HEK293 (cell line): ENCODE results near the gene F2.

Source experiments
- CTCF ChIA-PET: fragments of 350-600 bp; formaldehyde crosslinking; extraction: SDS; loops from one replicate; lab custom pipeline; 2021; ENCODE audit warnings: antibody characterized with exemption; lab: Yijun Ruan, JAX
- POLR2A ChIA-PET: fragments of 300-600 bp; formaldehyde crosslinking; extraction: SDS; loops from one replicate; lab custom pipeline; 2020; ENCODE audit warnings: antibody characterized with exemption, inconsistent platforms; lab: Yijun Ruan, JAX
- H3K27ac ChIP-seq: fragments of 200-500 bp; sonication (Bioruptor generic); 2 replicates; pipeline ENCODE4 v1.5.1; 2014; ENCODE audit warnings: low read depth, low read length, control low read depth, inconsistent platforms; ENCODE audit errors: extremely low read depth
- H3K36me3 ChIP-seq, 2 experiments: fragments of 200-500 bp in 1 of 2; sonication (Bioruptor generic) in 1 of 2; 1 replicate in 1 of 2; 2 replicates in 1 of 2; pipeline ENCODE4 v1.5.1; 2014 to 2017; ENCODE audit warnings: inconsistent platforms in 2 of 2, low read length in 2 of 2; ENCODE audit not compliant: control insufficient read depth in 2 of 2, insufficient read depth in 1 of 2
- H3K4me1 ChIP-seq: fragments of 200-500 bp; sonication (Bioruptor generic); 2 replicates; pipeline ENCODE4 v1.5.1; 2014; ENCODE audit warnings: mild to moderate bottlenecking, low read length, inconsistent platforms; ENCODE audit not compliant: control insufficient read depth, insufficient read depth
- H3K4me3 ChIP-seq: 2 replicates; pipeline ENCODE4 v1.5.1; 2011; ENCODE audit warnings: low read depth, mild to moderate bottlenecking, control low read depth, low read length, moderate library complexity
- H3K9me3 ChIP-seq: fragments of 200-500 bp; sonication (Bioruptor generic); 2 replicates; pipeline ENCODE4 v1.5.1; 2014; ENCODE audit warnings: low read depth, low read length, inconsistent platforms; ENCODE audit not compliant: control insufficient read depth, insufficient read depth
- BCL11B ChIP-seq: fragments of 450-650 bp; formaldehyde crosslinking; IDR thresholded peaks from 2 replicates; pipeline ENCODE4 v1.5.1; 2016; ENCODE audit warnings: low read depth, missing biosample characterization, missing genetic modification characterization
- KLF16 ChIP-seq: fragments of 450-650 bp; formaldehyde crosslinking; IDR thresholded peaks from 2 replicates; pipeline ENCODE4 v1.5.1; 2017; ENCODE audit warnings: missing biosample characterization, missing genetic modification characterization
- REPIN1 ChIP-seq: fragments of 450-650 bp; formaldehyde crosslinking; IDR thresholded peaks from 2 replicates; pipeline ENCODE4 v1.5.1; 2017; ENCODE audit warnings: missing biosample characterization, missing genetic modification characterization, low read depth
- SCRT1 ChIP-seq: fragments of 450-650 bp; formaldehyde crosslinking; IDR thresholded peaks from 2 replicates; pipeline ENCODE4 v1.5.1; 2016; ENCODE audit warnings: missing biosample characterization, missing genetic modification characterization, borderline replicate concordance
- TCF7L2 ChIP-seq: IDR thresholded peaks from 2 replicates; pipeline ENCODE4 v1.6.1; 2011; ENCODE audit warnings: low read depth, mild to moderate bottlenecking, inconsistent platforms, low read length, moderate library complexity, borderline replicate concordance
- ZBTB17 ChIP-seq: fragments of 450-650 bp; formaldehyde crosslinking; IDR thresholded peaks from 2 replicates; pipeline ENCODE4 v1.5.1; 2016; ENCODE audit warnings: missing biosample characterization, missing genetic modification characterization
- ZFP37 ChIP-seq: fragments of 450-650 bp; formaldehyde crosslinking; IDR thresholded peaks from 2 replicates; pipeline ENCODE4 v1.5.1; 2016; ENCODE audit warnings: missing biosample characterization, missing genetic modification characterization
- ZFP41 ChIP-seq: fragments of 450-650 bp; formaldehyde crosslinking; IDR thresholded peaks from 2 replicates; pipeline ENCODE4 v1.5.1; 2016; ENCODE audit warnings: missing biosample characterization, missing genetic modification characterization, borderline replicate concordance
- ZNF112 ChIP-seq: fragments of 450-650 bp; formaldehyde crosslinking; IDR thresholded peaks from 2 replicates; pipeline ENCODE4 v1.5.0; 2017; ENCODE audit warnings: missing biosample characterization, missing genetic modification characterization
- ZNF121 ChIP-seq: fragments of 450-650 bp; formaldehyde crosslinking; IDR thresholded peaks from 2 replicates; pipeline ENCODE4 v1.5.1; 2016; ENCODE audit warnings: missing biosample characterization, missing genetic modification characterization
- ZNF2 ChIP-seq: fragments of 450-650 bp; formaldehyde crosslinking; IDR thresholded peaks from 2 replicates; pipeline ENCODE4 v1.5.1; 2016; ENCODE audit warnings: missing biosample characterization, missing genetic modification characterization
- ZNF211 ChIP-seq: fragments of 450-650 bp; formaldehyde crosslinking; IDR thresholded peaks from 2 replicates; pipeline ENCODE4 v1.5.1; 2016; ENCODE audit warnings: low read depth, missing biosample characterization, missing genetic modification characterization
- ZNF223 ChIP-seq: fragments of 450-650 bp; formaldehyde crosslinking; IDR thresholded peaks from 2 replicates; pipeline ENCODE4 v1.5.1; 2016; ENCODE audit warnings: missing biosample characterization, missing genetic modification characterization
- ZNF292 ChIP-seq: fragments of 450-650 bp; formaldehyde crosslinking; IDR thresholded peaks from 2 replicates; pipeline ENCODE4 v1.5.1; 2016; ENCODE audit warnings: low read depth, missing biosample characterization, missing genetic modification characterization, borderline replicate concordance
- ZNF324 ChIP-seq: fragments of 450-650 bp; formaldehyde crosslinking; IDR thresholded peaks from 2 replicates; pipeline ENCODE4 v1.5.1; 2016; ENCODE audit warnings: missing biosample characterization, missing genetic modification characterization
- ZNF366 ChIP-seq: fragments of 450-650 bp; formaldehyde crosslinking; conservative IDR thresholded peaks from 2 replicates; pipeline ENCODE4 v1.5.1; 2016; ENCODE audit warnings: missing biosample characterization, missing genetic modification characterization
- ZNF394 ChIP-seq: fragments of 450-650 bp; formaldehyde crosslinking; IDR thresholded peaks from 2 replicates; pipeline ENCODE4 v1.5.1; 2016; ENCODE audit warnings: missing biosample characterization, missing genetic modification characterization, mild to moderate bottlenecking, moderate library complexity, borderline replicate concordance
- ZNF529 ChIP-seq: fragments of 450-650 bp; formaldehyde crosslinking; IDR thresholded peaks from 2 replicates; pipeline ENCODE4 v1.5.1; 2017; ENCODE audit warnings: missing genetic modification characterization, missing biosample characterization; ENCODE audit not compliant: insufficient replicate concordance
- ZNF555 ChIP-seq: fragments of 450-650 bp; formaldehyde crosslinking; conservative IDR thresholded peaks from 2 replicates; pipeline ENCODE4 v1.5.1; 2017; ENCODE audit warnings: missing biosample characterization, mild to moderate bottlenecking, missing genetic modification characterization, inconsistent platforms
- ZNF558 ChIP-seq: fragments of 450-650 bp; formaldehyde crosslinking; IDR thresholded peaks from 2 replicates; pipeline ENCODE4 v1.5.1; 2016; ENCODE audit warnings: missing biosample characterization, missing genetic modification characterization
- ZNF561 ChIP-seq: fragments of 450-650 bp; IDR thresholded peaks from 2 replicates; pipeline ENCODE4 v1.5.1; 2018; ENCODE audit warnings: missing biosample characterization, missing genetic modification characterization, borderline replicate concordance
- ZNF621 ChIP-seq: fragments of 450-650 bp; formaldehyde crosslinking; IDR thresholded peaks from 2 replicates; pipeline ENCODE4 v1.5.1; 2017; ENCODE audit warnings: missing biosample characterization, missing genetic modification characterization
- ZNF654 ChIP-seq: fragments of 450-650 bp; formaldehyde crosslinking; IDR thresholded peaks from 2 replicates; pipeline ENCODE4 v1.5.1; 2016; ENCODE audit warnings: low read depth, missing biosample characterization, missing genetic modification characterization
- ZNF707 ChIP-seq: fragments of 450-650 bp; formaldehyde crosslinking; IDR thresholded peaks from 2 replicates; pipeline ENCODE4 v1.5.1; 2016; ENCODE audit warnings: missing biosample characterization, missing genetic modification characterization
- ZNF843 ChIP-seq: fragments of 450-650 bp; formaldehyde crosslinking; IDR thresholded peaks from 2 replicates; pipeline ENCODE4 v1.5.1; 2016; ENCODE audit warnings: missing biosample characterization, missing genetic modification characterization
- TF ChIP-seq, protein P1 (sequence below): fragments of 450-650 bp; formaldehyde crosslinking; IDR thresholded peaks from 2 replicates; pipeline ENCODE4 v1.5.1; 2016; ENCODE audit warnings: missing biosample characterization, missing genetic modification characterization
- TF ChIP-seq, protein P2 (sequence below): fragments of 450-650 bp; formaldehyde crosslinking; IDR thresholded peaks from 2 replicates; pipeline ENCODE4 v1.5.1; 2016; ENCODE audit warnings: missing biosample characterization, missing genetic modification characterization
- TF ChIP-seq, protein P3 (sequence below): fragments of 450-650 bp; formaldehyde crosslinking; IDR thresholded peaks from 2 replicates; pipeline ENCODE4 v1.5.1; 2016; ENCODE audit warnings: missing biosample characterization, missing genetic modification characterization
- TF ChIP-seq, protein P4 (sequence below): fragments of 450-650 bp; formaldehyde crosslinking; IDR thresholded peaks from 2 replicates; pipeline ENCODE4 v1.5.1; 2016; ENCODE audit warnings: missing biosample characterization, missing genetic modification characterization

Gene F2

DNA sequence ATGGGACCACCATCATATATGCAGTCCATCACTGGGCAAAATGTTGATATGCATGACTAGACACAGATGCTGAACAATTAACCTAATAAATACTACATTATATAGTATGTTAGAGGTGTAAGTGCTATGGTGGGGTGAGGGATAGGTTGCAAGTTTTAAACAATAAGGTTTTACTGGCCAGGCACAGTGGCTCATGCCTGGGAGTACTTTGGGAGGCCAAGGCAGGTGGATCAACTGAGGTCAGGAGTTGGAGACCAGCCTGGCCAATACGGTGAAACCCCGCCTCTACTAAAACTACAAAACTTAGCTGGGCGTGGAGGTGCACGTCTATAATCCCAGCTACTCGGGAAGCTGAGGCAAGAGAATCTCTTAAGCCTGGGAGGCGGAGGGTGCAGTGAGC, 28.1 kb downstream of the F2 start:
- no peaks in the 10 kb centered on the region for H3K9me3 ChIP-seq
- POLR2A ChIA-PET: no interaction called here
- CTCF ChIA-PET: interaction anchor here (0.6 to 1.2 kb wide), 2 partner anchors 11 to 20 kb away, joined by 3 to 6 read pairs; no protein-coding TSS in a partner anchor
- H3K4me3 ChIP-seq: no peak overlapping the region
- peaks cover 20 to 91% of the 10 kb centered on the region in 2 experiments for H3K36me3 ChIP-seq
- H3K4me1 ChIP-seq: no peaks in the 10 kb centered on the region
- H3K27ac ChIP-seq: no peak overlapping the region
- TF ChIP-seq ZNF394 (tag by site-specific recombination) (no peak), BCL11B (tag by site-specific recombination) (no peak), REPIN1 (tag by site-specific recombination) (no peak), ZNF558 (tag by site-specific recombination) (no peak), ZNF707 (no peak), ZNF121 (tag by site-specific recombination) (no peak), ZNF292 (tag by site-specific recombination) (no peak), TCF7L2 (no peak), ZNF843 (tag by site-specific recombination) (no peak), ZBTB17 (tag by site-specific recombination) (no peak), ZFP37 (tag by site-specific recombination) (no peak), ZNF211 (tag by site-specific recombination) (no peak), ZNF366 (tag by site-specific recombination) (no peak), ZFP41 (tag by site-specific recombination) (no peak), KLF16 (tag by site-specific recombination) (no peak)
- TF ChIP-seq, protein P1, sequence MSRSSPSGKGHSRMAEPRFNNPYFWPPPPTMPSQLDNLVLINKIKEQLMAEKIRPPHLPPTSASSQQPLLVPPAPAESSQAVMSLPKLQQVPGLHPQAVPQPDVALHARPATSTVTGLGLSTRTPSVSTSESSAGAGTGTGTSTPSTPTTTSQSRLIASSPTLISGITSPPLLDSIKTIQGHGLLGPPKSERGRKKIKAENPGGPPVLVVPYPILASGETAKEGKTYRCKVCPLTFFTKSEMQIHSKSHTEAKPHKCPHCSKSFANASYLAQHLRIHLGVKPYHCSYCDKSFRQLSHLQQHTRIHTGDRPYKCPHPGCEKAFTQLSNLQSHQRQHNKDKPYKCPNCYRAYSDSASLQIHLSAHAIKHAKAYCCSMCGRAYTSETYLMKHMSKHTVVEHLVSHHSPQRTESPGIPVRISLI: no peak
- TF ChIP-seq, protein P2, sequence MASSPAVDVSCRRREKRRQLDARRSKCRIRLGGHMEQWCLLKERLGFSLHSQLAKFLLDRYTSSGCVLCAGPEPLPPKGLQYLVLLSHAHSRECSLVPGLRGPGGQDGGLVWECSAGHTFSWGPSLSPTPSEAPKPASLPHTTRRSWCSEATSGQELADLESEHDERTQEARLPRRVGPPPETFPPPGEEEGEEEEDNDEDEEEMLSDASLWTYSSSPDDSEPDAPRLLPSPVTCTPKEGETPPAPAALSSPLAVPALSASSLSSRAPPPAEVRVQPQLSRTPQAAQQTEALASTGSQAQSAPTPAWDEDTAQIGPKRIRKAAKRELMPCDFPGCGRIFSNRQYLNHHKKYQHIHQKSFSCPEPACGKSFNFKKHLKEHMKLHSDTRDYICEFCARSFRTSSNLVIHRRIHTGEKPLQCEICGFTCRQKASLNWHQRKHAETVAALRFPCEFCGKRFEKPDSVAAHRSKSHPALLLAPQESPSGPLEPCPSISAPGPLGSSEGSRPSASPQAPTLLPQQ (tag by site-specific recombination): no peak
- TF ChIP-seq, protein P3, sequence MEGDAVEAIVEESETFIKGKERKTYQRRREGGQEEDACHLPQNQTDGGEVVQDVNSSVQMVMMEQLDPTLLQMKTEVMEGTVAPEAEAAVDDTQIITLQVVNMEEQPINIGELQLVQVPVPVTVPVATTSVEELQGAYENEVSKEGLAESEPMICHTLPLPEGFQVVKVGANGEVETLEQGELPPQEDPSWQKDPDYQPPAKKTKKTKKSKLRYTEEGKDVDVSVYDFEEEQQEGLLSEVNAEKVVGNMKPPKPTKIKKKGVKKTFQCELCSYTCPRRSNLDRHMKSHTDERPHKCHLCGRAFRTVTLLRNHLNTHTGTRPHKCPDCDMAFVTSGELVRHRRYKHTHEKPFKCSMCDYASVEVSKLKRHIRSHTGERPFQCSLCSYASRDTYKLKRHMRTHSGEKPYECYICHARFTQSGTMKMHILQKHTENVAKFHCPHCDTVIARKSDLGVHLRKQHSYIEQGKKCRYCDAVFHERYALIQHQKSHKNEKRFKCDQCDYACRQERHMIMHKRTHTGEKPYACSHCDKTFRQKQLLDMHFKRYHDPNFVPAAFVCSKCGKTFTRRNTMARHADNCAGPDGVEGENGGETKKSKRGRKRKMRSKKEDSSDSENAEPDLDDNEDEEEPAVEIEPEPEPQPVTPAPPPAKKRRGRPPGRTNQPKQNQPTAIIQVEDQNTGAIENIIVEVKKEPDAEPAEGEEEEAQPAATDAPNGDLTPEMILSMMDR (tag by site-specific recombination): no peak
- TF ChIP-seq, protein P4, sequence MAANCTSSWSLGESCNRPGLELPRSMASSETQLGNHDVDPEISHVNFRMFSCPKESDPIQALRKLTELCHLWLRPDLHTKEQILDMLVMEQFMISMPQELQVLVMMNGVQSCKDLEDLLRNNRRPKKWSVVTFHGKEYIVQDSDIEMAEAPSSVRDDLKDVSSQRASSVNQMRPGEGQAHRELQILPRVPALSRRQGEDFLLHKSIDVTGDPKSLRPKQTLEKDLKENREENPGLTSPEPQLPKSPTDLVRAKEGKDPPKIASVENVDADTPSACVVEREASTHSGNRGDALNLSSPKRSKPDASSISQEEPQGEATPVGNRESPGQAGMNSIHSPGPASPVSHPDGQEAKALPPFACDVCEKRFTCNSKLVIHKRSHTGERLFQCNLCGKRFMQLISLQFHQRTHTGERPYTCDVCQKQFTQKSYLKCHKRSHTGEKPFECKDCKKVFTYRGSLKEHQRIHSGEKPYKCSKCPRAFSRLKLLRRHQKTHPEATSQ (tag by site-specific recombination): no peak

DNA sequence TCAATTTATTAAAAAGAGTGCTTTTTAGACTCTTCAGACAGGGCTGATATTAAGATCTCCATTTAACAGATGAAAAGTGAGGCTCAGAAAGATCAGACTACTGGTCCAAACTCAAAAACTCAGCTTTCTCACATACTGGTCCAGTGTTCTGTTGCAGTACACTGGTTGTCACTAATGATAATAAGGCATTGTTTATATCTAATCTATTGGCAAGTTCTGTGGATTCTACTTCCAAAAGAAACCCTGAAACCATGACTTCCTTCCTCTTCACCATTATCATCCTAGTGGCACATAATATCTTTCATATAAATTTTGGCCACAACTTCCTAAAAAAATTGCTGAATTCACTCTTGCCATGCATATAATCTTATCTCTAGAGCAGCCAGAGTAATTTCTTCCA, 36.9 kb downstream of the F2 start:
- Histone ChIP-seq H3K4me1 (no peaks in the 10 kb centered on the region), H3K4me3 (no peak overlapping the region), H3K36me3 (peaks cover 52 to 94% of the 10 kb centered on the region in 2 experiments), H3K27ac (no peak overlapping the region), H3K9me3 (no peaks in the 10 kb centered on the region)
- CTCF ChIA-PET: no interaction called here
- POLR2A ChIA-PET: no interaction called here
- TF ChIP-seq ZNF621 (tag by site-specific recombination) (no peak), ZNF555 (tag by site-specific recombination) (no peak), ZNF561 (tag by site-specific recombination) (no peak), ZNF654 (tag by site-specific recombination) (no peak), SCRT1 (tag by site-specific recombination) (no peak), ZNF2 (tag by site-specific recombination) (no peak), ZNF529 (tag by site-specific recombination) (no peak), ZNF223 (tag by site-specific recombination) (no peak), ZNF324 (tag by site-specific recombination) (no peak), ZNF292 (tag by site-specific recombination) (no peak), ZNF112 (tag by site-specific recombination) (no peak)
- TF ChIP-seq, all 188 proteins: peak for 0
